ENCODE results near the gene CCDC13.

Gene CCDC13

DNA sequence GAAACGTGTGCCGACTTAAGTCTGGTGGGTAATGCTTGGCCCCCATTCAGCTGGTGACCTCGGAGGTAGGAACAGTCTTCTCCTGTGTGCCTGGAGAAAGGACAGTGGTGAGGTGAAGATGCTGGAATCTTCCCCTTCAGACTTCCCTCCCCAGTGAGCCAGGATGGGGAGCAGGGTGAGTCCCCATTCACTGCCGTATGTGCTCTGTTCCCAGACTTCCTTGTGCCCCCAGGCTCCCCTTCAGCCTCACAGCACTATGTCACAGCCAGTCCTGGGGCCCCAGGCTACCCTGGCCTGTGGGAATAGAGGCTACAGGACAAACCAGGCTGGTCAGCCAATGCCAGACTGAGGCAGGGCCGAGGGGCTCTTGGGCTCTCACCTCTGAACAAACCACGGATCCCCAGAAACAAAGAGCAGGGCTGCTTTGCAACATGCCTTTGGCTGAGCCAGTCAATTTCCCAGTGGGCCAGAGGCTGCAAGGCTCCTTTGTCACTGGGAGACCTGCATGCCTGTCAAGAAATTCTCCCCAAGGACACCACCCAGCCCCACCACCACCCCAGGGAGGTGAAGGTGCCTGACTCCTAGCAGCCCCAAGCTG lies 38.7 kb downstream of the CCDC13 start:
- no peak for DNase-seq (ENCODE audit: low read depth in 3 of 3, low spot score in 1 of 3)

- DNase-seq (ENCODE audit: low read depth in 3 of 3, low spot score in 1 of 3), result no peak
Measured at GRCh38 chr3:42733501-42734262, 39.4 kb downstream of the CCDC13 start.

GRCh38 chr3:42732829-42733459 lies 40.1 kb downstream of the CCDC13 start:
- no peak for DNase-seq (ENCODE audit: low read depth in 3 of 3, low spot score in 1 of 3)

DNA sequence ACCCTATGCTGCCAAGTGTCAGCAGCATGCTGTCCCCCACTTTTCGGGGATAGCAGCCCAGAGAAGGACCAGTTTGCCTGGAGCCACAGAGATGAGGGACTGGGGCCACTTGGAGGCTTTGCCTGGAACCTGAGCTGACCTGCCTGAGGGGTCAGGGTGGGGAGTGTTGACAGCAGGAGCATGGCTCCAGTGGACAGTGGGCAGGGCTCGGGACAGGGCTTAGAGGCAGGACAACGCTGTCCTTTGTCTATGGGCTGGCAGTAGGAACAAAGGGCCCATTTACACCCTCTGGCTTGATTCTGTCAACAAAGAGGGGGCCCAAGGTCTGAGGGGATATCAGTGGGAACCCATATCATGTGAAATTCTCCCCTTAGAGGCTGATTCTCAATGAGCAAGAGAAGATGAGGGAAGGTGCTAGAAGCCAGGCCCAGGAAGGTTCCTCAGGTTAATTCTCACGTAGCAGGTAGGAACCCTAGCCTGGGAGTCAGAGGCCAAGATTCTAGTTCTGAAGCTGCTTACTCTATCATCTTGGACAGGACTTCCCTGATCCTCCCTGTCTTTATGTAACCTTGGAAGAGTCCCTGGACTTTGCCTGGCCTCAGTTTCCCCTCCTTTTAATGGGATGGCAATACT lies 40.7 kb downstream of the CCDC13 start:
- DNase-seq (ENCODE audit: low read depth in 3 of 3, low spot score in 1 of 3), result no peak

GRCh38 chr3:42731476-42732195 lies 41.4 kb downstream of the CCDC13 start:
- no peak for DNase-seq (ENCODE audit: low read depth in 3 of 3, low spot score in 1 of 3)

GRCh38 chr3:42730706-42731420 lies 42.2 kb downstream of the CCDC13 start:
- no peak for DNase-seq (ENCODE audit: low read depth in 3 of 3, low spot score in 1 of 3)

- no peak for DNase-seq (ENCODE audit: low read depth in 3 of 3, low spot score in 1 of 3)
Measured at GRCh38 chr3:42730294-42730693, 42.8 kb downstream of the CCDC13 start.

DNA sequence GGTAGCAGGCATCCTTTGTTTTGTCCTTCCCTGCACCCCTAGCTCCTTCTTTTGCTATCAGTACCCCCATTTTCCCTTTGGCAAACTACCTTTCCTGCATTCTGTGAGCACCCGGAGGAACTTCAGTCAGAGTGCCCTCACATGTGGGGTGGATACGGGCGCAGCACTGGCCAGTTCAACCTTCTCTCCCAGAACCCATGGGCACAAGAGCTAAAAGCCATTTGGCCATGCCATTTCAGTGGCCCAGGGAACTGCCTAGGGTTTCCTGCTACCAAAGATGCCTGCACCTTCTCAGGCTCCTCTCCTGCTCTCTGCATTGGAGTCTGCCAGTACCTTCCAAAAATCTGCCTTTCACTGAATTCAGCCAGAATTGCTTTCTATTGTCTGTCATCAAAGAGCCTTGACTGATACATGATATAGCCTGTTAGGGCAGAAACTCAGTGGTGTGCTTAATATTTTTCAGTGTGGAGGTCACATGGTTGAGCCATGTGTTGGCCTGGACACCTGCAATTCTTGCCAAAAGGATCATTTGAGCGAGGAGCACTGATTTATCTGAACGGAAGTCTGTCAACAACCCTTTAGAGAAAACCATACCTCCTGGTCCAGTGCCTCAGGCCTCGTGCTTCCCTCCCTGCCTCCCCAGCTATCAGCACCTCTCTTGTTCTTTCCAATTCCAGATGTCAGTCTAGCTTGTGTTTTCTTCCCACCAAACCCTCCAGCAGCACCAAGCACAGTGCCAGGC lies 43.5 kb downstream of the CCDC13 start:
- DNase-seq (ENCODE audit: low read depth in 3 of 3, low spot score in 1 of 3), result no peak

- DNase-seq (ENCODE audit: low read depth in 3 of 3, low spot score in 1 of 3), result no peak
Measured at GRCh38 chr3:42728668-42729364, 44.2 kb downstream of the CCDC13 start.

DNA sequence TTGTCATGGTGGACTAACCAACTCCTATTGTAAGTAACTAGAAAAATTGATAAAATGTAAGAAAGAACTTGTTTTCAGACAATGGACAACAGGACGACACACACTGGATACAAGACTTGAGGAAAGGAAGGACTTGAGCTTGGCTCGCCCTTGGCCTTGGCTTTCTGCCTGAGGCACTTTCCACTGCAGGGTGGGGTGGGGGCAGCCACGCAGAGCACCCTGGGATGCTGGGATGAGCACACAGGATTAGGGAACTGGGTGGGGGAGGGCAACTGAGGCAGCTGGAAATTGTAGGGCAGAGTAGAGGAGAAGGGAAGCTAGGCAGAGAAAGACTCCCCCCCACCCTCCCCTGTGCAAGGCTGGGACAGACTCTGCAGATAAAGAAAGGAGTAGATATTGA lies 45.0 kb downstream of the CCDC13 start:
- no peak for DNase-seq (ENCODE audit: low read depth in 3 of 3, low spot score in 1 of 3)

DNA sequence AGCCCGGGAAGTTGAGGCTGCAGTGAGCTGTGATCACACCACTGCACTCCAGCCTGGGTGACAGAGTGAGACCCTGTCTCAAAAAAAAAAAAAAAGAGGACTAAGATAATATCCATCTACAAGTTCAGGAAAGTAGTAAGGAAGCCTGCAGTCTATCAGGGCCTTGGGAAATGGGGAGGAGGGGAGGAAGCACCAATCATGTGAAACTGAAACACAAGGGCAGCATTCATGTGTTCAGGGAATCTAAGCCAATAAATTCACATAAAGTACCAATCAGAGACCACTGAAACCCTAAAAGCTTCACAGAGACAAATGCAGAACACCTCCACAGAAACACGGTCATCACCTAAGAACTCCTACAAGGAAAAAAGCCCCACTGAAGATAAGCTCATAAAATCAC lies 47.6 kb downstream of the CCDC13 start:
- no peak for DNase-seq (ENCODE audit: low read depth in 3 of 3, low spot score in 1 of 3)

GRCh38 chr3:42723219-42723618 lies 49.8 kb downstream of the CCDC13 start:
- no peak for DNase-seq (ENCODE audit: low read depth in 3 of 3, low spot score in 1 of 3)
